Adrenal gland (tissue), 5 donors: ENCODE results near the gene CMTR1.

Experiments used
- CTCF ChIP-seq, 6 experiments: fragments of 450-650 bp in 4 of 6; fragments of 200-600 bp in 2 of 6; sonication (generic) in 1 of 6; IDR thresholded peaks; 1 replicate in 5 of 6; 2 replicates in 1 of 6; pipeline versions ENCODE4 v1.5.1 to v1.8.0; 2016 to 2021; ENCODE audit warnings: antibody characterized with exemption in 6 of 6, mild to moderate bottlenecking in 2 of 6, moderate library complexity in 1 of 6
- POLR2A ChIP-seq, 2 donors: fragments of 450-650 bp; IDR thresholded peaks; one replicate each; pipeline ENCODE4 v1.6.1; 2017; ENCODE audit warnings: antibody characterized with exemption in 2 of 2, mild to moderate bottlenecking in 2 of 2, moderate library complexity in 1 of 2
- donor health status: DM: no; HTN: no; CAD: no.

- no peak for TF ChIP-seq POLR2A (IDR thresholded peaks at IDR 0.05)
- TF ChIP-seq CTCF (IDR thresholded peaks at IDR 0.05) = no peak
These were observed 40.5 kb downstream of the CMTR1 start for GRCh38 chr6:37473364-37474095.
